HG02943 (cell line): Measurements from ENCODE around the gene CYP39A1.

Experiments
- ATAC-seq: cut with Tn5 transposase; IDR thresholded peaks from one replicate; pipeline ENCODE4 v1.9.1; 2021; ENCODE audit warnings: mild to moderate bottlenecking, low read depth, moderate library complexity; ENCODE audit not compliant: unreplicated experiment

The CYP39A1 gene

DNA sequence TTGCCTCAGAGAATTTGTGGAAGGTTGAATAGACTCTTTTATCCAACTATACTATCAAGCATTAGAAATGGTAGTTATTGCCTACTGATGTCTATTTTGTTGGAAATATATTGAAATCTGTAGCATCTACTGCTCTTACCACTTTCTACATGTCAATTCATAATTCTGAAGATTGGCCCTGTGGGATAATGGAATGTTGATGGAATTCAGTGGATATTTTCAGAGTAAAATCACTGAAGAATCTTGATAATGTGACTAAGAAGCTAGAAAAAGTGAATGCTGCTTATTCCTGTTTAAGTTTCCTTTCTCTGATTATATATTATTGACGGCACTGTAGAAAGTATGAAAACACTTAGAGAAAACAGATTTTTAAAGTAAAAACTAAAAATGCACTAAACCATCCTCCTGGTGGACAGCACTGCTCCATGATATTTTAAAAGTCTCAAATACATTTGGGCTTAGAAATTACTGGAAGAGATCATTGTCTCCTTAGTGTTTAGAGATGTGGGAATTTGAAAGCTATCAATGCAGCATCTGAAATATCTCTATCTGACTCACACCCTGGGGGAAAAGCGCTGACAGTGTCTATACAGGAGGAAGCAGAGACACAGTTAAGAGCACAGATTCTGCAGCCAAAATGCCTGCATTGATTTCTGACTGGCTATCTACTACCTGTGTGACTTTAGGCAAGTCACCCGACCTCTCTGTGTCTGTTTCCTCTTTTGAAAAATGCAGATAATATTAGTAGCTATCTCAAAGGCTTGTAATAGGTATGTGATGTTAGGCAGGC, 123.5 kb downstream of the CYP39A1 start:
- ATAC-seq = no peak

- no peak for ATAC-seq
Measured at GRCh38 chr6:46526607-46527006, 126.0 kb downstream of the CYP39A1 start.

GRCh38 chr6:46525583-46525982, 127.0 kb downstream of the CYP39A1 start:
- ATAC-seq = no peak

DNA sequence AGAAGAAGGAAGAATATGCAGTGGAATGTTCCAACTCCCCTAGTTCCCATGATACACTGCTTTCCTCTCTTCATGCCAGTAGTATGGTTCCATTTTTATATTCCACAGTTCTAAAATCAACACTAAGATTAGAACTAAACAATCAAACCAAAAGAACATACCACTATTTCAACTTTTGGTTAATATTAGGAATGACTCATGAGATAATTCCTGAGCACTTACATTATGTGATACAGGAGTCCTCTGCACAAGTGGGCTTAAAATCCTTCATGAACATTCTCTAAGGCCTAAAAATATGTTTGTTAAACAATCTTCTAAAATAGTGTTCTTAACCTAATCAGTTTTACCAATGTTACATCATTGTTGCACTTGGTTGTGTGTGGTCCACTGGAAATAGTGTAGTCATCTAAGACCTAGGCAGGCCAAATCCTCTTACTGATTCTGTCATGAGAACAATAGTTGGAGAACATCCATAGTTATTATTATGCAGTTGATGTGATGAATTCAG, 131.1 kb downstream of the CYP39A1 start:
- ATAC-seq = no peak

DNA sequence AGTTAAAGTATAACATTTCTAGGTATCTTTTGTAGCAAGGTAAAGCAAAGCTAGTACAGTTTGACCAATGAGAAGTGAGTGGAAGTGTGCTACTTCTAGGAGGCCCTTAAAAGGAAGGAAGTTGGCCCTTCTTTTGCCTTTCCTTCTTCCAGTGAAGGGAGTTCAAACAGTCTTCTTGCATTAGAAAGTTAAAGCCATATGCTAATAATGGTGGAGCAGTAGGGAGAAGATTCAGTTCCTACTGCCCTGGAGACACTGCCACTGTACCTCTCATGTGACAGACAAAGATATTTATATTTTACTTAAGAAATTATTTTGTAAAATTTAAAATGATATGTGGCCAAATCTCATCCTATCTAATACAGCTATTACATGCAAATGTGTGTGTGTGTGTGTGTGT, 135.4 kb downstream of the CYP39A1 start:
- ATAC-seq = no peak

- ATAC-seq = no peak
Measured at GRCh38 chr6:46513533-46513932, 139.1 kb downstream of the CYP39A1 start.

DNA sequence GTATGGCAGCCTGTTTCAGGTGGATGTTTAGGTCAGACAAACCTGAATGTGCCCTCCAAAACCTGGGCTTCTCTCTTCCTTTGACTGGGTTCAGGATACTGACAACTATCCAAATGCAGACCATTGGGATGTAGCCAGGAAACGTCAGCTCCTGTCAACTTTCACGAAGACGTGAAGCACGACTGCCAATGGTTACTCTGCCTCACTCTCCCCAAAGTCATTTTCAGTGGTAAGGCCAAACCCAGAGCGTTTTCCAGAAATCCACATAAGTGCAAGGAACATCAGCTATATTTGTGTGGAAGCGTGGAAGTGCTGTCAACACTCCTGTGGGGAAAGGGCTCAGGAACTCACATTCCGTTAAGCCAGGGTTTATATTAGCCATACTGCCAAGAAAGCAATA, 141.3 kb downstream of the CYP39A1 start:
- ATAC-seq = no peak

DNA sequence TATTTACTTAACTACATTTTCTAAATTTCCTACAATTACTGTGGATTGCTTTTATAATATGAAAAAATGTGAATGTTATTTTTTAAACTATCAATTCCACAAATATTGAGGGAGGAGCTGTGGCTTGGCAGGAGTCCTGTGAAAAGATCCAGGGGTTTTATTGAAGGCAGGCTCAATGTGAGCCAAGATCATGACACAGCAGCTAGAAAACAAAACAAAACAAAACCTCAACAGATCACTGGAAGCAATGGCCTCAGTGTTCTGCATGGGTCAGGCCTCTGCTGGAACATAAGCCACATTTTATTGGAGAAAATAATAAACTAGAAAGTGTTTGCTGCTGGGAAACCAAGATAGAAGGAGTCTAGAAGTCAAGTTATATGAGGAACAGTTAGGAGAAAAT, 142.0 kb downstream of the CYP39A1 start:
- no peak for ATAC-seq

- no peak for ATAC-seq
Measured at GRCh38 chr6:46509981-46510510, 142.6 kb downstream of the CYP39A1 start.

- ATAC-seq = no peak
Measured at GRCh38 chr6:46509063-46509462, 143.6 kb downstream of the CYP39A1 start.

DNA sequence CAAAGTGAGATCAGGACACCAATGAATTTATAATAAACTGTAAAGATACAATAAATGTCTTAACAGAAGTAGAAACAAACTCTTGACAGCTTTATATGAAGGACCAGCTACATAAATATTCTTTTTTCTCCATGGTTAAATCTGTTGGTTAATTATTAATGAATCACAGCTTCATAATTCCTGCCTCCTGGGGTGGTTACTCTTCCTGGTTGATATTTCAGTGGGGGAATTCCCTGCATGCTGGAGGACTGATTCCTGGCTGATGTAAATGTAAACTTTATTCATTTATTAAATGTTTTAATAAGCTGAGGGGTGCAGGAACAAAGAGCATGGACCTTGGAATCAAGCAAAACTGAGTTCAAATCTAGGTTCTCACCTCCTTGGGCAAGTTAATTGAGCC, 145.2 kb downstream of the CYP39A1 start:
- no peak for ATAC-seq

GRCh38 chr6:46505693-46506512, 146.7 kb downstream of the CYP39A1 start:
- no peak for ATAC-seq

GRCh38 chr6:46504242-46504641, 148.4 kb downstream of the CYP39A1 start:
- ATAC-seq = no peak

- ATAC-seq = no peak
Measured at GRCh38 chr6:46502486-46503119, 150.0 kb downstream of the CYP39A1 start.

DNA sequence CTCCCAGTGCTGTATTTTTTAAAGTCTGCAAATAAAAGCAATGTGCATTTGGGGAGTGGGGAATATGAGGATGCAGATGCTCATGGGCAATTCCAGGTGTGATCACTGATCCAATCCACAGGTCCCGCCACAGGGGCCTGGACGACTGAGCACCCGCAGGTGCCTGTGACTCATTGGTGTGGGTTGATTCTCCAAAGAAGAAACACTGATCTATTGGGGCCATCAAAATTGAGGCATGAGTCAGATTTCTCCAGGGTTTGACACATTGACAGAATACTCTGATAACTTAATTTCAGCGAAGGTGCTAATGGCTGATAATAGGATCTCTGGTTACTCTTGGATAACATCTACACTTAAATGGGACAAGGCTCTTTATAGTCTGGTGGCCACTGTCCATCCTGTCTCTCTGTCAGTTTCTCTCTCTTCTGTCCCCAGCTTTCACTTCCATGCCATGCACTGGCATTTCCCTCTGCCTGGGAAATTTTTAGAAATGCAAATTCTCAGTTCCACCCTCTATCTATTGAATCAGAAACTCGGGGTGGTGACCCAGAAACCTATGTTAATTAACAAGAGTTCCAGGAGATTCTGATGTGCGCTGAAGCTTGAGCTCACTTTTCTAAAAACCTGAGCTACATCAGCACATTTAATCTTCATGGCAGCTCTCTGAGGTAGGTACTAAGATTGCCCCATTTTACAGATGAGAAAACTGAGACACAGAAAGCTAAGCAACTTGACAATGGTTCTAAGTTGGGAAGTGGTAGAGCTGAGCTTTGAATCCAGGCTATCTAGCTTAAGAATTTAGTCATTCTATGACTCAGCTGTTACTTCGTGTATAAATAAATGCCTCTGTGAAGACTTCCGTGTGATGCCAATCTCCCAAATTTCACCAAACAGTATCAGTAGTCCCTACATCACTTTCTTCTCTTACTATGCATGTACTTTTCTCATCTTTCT, 151.2 kb downstream of the CYP39A1 start:
- ATAC-seq = no peak

GRCh38 chr6:46500382-46500781, 152.2 kb downstream of the CYP39A1 start:
- ATAC-seq = no peak
